K562 (cell line): ENCODE measurements around the gene SF3B1. TPM values are rescaled to one million over a fixed set of nuclear protein-coding genes. Genes with fewer than 3 reads are reported as not detected.

Experiments used
- ATAC-seq: fragments of 200-7000 bp; cut with Tn5 transposase; 3 replicates; pipeline ENCODE4 v1.9.1; 2020; ENCODE audit warnings: moderate library complexity
- BruUV-seq: library from RNA; stranded (reverse); fragments of 400-500 nt; replicated peaks from 2 replicates; lab custom pipeline; 2021; lab: Mats Ljungman, UMichigan
- CTCF ChIA-PET: fragments of 300-600 bp; formaldehyde crosslinking; extraction: SDS; loops from one replicate; lab custom pipeline; 2021; ENCODE audit warnings: low intra/inter-chr PET ratio; lab: Yijun Ruan, JAX
- POLR2A ChIA-PET: fragments of 300-600, 350-650 bp; sonication (Branson Sonifier 250); formaldehyde crosslinking; extraction: SDS; loops from one replicate; lab custom pipeline; 2021; ENCODE audit warnings: antibody characterized with exemption, inconsistent platforms; lab: Yijun Ruan, JAX
- DNase-seq, 4 experiments: peaks; one replicate each; pipeline versions ENCODE4 v3.0.0 to v3.0.0-alpha.2; 2011 to 2018; ENCODE audit warnings: low spot score in 3 of 4, mixed read lengths in 3 of 4; ENCODE audit errors: extremely low read depth in 1 of 4
- FAIRE-seq: peaks from 2 replicates; lab custom pipeline; 2011; peaks lifted over from hg19 to GRCh38; lab: Jason Lieb, UNC
- H2AFZ ChIP-seq: 2 replicates; pipeline ENCODE4 v1.6.0; 2011; ENCODE audit warnings: low read depth, low read length, control low read depth, inconsistent platforms
- H3K27ac ChIP-seq: fragments of 200-600 bp; 3 replicates; pipeline ENCODE4 v1.8.0; 2011; ENCODE audit warnings: low read depth, mild to moderate bottlenecking, control low read depth, inconsistent platforms, low read length, moderate library complexity, mixed read lengths; ENCODE audit errors: extremely low read depth
- H3K27me3 ChIP-seq, 2 experiments: fragments of 300-600 bp in 1 of 2; 2 replicates in 1 of 2; 3 replicates in 1 of 2; pipeline versions ENCODE4 v1.6.0 to v1.8.0; 2011; ENCODE audit warnings: inconsistent platforms in 2 of 2, low read length in 2 of 2, mild to moderate bottlenecking in 1 of 2, mixed read lengths in 1 of 2, moderate library complexity in 1 of 2; ENCODE audit not compliant: control insufficient read depth in 2 of 2, insufficient read depth in 2 of 2
- H3K36me3 ChIP-seq: fragments of 300-600 bp; 3 replicates; pipeline ENCODE4 v1.8.0; 2011; ENCODE audit warnings: mild to moderate bottlenecking, low read length, inconsistent platforms; ENCODE audit not compliant: control insufficient read depth, insufficient read depth
- H3K4me1 ChIP-seq, 2 experiments: fragments of 200-600 bp in 1 of 2; replicated peaks in 1 of 2; 2 replicates in 1 of 2; 3 replicates in 1 of 2; pipeline versions ENCODE4 v1.5.1 to v1.8.0; 2011; ENCODE audit warnings: inconsistent platforms in 2 of 2, low read length in 2 of 2, mild to moderate bottlenecking in 1 of 2, mixed read lengths in 1 of 2, moderate library complexity in 1 of 2; ENCODE audit not compliant: control insufficient read depth in 2 of 2, insufficient read depth in 2 of 2
- H3K4me2 ChIP-seq: 2 replicates; pipeline ENCODE4 v1.6.1; 2011; ENCODE audit warnings: low read length, control low read depth, inconsistent platforms, mixed read lengths; ENCODE audit not compliant: insufficient read depth
- H3K4me3 ChIP-seq: fragments of 200-600 bp; sonication (generic), shearing (Covaris generic); 2 replicates; pipeline ENCODE4 v1.5.1; 2016; ENCODE audit warnings: control low read depth, inconsistent platforms
- H3K79me2 ChIP-seq: fragments of 200-600 bp; 3 replicates; pipeline ENCODE4 v1.8.0; 2011; ENCODE audit warnings: low read length, inconsistent platforms; ENCODE audit not compliant: control insufficient read depth, insufficient read depth
- H3K9ac ChIP-seq, 2 experiments: 2 replicates each; pipeline versions ENCODE4 v1.6.0 to v1.6.1; 2011; ENCODE audit warnings: low read depth in 2 of 2, low read length in 2 of 2, control low read depth in 1 of 2, inconsistent platforms in 1 of 2, mild to moderate bottlenecking in 1 of 2, mixed read lengths in 1 of 2; ENCODE audit not compliant: insufficient read depth in 1 of 2
- H3K9me1 ChIP-seq: one replicate; pipeline ENCODE4 v1.6.0; 2011; ENCODE audit warnings: inconsistent platforms, mild to moderate bottlenecking, low read length, moderate library complexity; ENCODE audit not compliant: control insufficient read depth, insufficient read depth
- H3K9me3 ChIP-seq: replicated peaks from 2 replicates; pipeline ENCODE4 v1.5.1; 2011; ENCODE audit warnings: low read depth, low read length, inconsistent platforms; ENCODE audit not compliant: control insufficient read depth, insufficient read depth
- H4K20me1 ChIP-seq: replicated peaks from 2 replicates; pipeline ENCODE4 v1.6.1; 2011; ENCODE audit warnings: low read length, inconsistent platforms, mixed read lengths; ENCODE audit not compliant: control insufficient read depth, insufficient read depth
- AFF1 ChIP-seq, 2 experiments: fragments of 450-650 bp; IDR thresholded peaks; 2 replicates each; pipeline ENCODE4 v1.6.1; 2018; ENCODE audit warnings: mild to moderate bottlenecking in 2 of 2, low read depth in 1 of 2; ENCODE audit not compliant: partially characterized antibody in 2 of 2
- WGBS: fragments of 100-300 bp; shearing (Covaris generic); methylation state at CpG from one replicate; pipeline ENCODE4 v1.1.6; 2016; ENCODE audit warnings: low coverage, mixed read lengths; ENCODE audit not compliant: insufficient coverage; ENCODE audit errors: missing lambda C conversion rate; 5-methylcytosine and 5-hydroxymethylcytosine counted together
- in situ Hi-C: fragments of 300-500 bp; cut with MboI; formaldehyde crosslinking; loops from 4 replicates; pipeline ENCODE4 v1.15.0; 2018; ENCODE audit warnings: inconsistent platforms, mixed read lengths
- intact Hi-C: fragments of 100-400 bp; cut with micrococcal nuclease; formaldehyde crosslinking; loops from 2 replicates; pipeline ENCODE4 v1.14.2; 2022
- polyA plus RNA-seq, 8 experiments: library from polyadenylated mRNA; depleted of rRNA in 4 of 8; stranded (reverse) in 5 of 8; unstranded in 3 of 8; fragments of >200 nt; fragmentation: Nextera tagmentation in 2 of 8; fragmentation: Illumina TruSeq in 1 of 8; extraction: Ambion mirVana in 2 of 8; extraction: Trizol in 1 of 8; gene quantifications; 2 replicates each; pipeline versions ENCODE4 v1.2.1 to v1.2.3, GENCODE V29; 2011 to 2014; ENCODE audit warnings: inconsistent platforms in 1 of 8, missing spikeins in 1 of 8
- total RNA-seq, 7 experiments: library from RNA; depleted of rRNA in 6 of 7; stranded (reverse); fragments of >200 nt in 6 of 7; fragmentation: Illumina TruSeq in 2 of 7; extraction: Trizol in 2 of 7; gene quantifications; 2 replicates each; pipeline versions ENCODE4 v1.2.1 to v1.2.3, GENCODE V29; 2011 to 2021; ENCODE audit warnings: low replicate concordance in 1 of 7
- TF ChIP-seq, protein P1 (sequence below): fragments of 200-800 bp; sonication (Bioruptor generic); IDR thresholded peaks from 2 replicates; pipeline ENCODE4 v1.6.1; 2017; ENCODE audit warnings: missing genetic modification characterization, missing compliant biosample characterization

Gene SF3B1
- total and polyA plus RNA-seq, 9 of the 15 experiments (the other 6 are each of a cell fraction or from before 2014, with no cell fraction given) = 96.2 to 377 (median 177) TPM

- Histone ChIP-seq H3K27ac (no peak overlapping the region), H3K9ac (no peak overlapping the region), H3K79me2 (no peaks in the 10 kb centered on the region), H3K27me3 (peaks cover 2 to 29% of the 10 kb centered on the region in 2 experiments; a peak in 3 of 5 replicates), H2AFZ (no peak overlapping the region), H3K36me3 (no peaks in the 10 kb centered on the region), H3K4me3 (no peak overlapping the region), H3K9me3 (no peaks in the 10 kb centered on the region), H3K4me1 (peaks cover 0 to 7% of the 10 kb centered on the region in 2 experiments; a peak in 1 of 5 replicates), H3K9me1 (no peaks in the 10 kb centered on the region), H4K20me1 (no peaks in the 10 kb centered on the region), H3K4me2 (no peak overlapping the region)
- no TSS peak for BruUV-seq
- FAIRE-seq (no peak), DNase-seq (no peak), ATAC-seq (no peak)
- intact Hi-C loops = no loop called here
- 0% methylated on average over 6 of the region's 6 CpGs for WGBS
- in situ Hi-C loops = no loop called here
- TF ChIP-seq AFF1 (IDR thresholded peaks at IDR 0.05; ENCODE audit: low read depth in 1 of 2, partially characterized antibody in 2 of 2) = no peak
- TF ChIP-seq, protein P1, sequence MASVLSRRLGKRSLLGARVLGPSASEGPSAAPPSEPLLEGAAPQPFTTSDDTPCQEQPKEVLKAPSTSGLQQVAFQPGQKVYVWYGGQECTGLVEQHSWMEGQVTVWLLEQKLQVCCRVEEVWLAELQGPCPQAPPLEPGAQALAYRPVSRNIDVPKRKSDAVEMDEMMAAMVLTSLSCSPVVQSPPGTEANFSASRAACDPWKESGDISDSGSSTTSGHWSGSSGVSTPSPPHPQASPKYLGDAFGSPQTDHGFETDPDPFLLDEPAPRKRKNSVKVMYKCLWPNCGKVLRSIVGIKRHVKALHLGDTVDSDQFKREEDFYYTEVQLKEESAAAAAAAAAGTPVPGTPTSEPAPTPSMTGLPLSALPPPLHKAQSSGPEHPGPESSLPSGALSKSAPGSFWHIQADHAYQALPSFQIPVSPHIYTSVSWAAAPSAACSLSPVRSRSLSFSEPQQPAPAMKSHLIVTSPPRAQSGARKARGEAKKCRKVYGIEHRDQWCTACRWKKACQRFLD (CRISPR knock-in tag) = no peak
- POLR2A ChIA-PET = interaction anchor here (0.6 kb wide), 1 partner anchor 10 kb away, joined by 3 read pairs; no protein-coding TSS in a partner anchor
- CTCF ChIA-PET = no interaction called here
Measured at GRCh38 chr2:197368412-197368811, 66.4 kb downstream of the SF3B1 start.
